GM12892 (cell line): ENCODE results near the gene ZNF784.

ENCODE experiments used
- POLR2A ChIP-seq: IDR thresholded peaks from 2 replicates; pipeline ENCODE4 v1.6.1; 2011; ENCODE audit warnings: low read depth, low read length, control low read depth
- POLR2AphosphoS5 ChIP-seq: IDR thresholded peaks from 2 replicates; pipeline ENCODE4 v1.6.1; 2011; ENCODE audit warnings: low read depth, low read length, control low read depth
- TAF1 ChIP-seq: IDR thresholded peaks from 2 replicates; pipeline ENCODE4 v1.6.1; 2011; ENCODE audit warnings: low read depth, mild to moderate bottlenecking, control low read depth, low read length, borderline replicate concordance

DNA sequence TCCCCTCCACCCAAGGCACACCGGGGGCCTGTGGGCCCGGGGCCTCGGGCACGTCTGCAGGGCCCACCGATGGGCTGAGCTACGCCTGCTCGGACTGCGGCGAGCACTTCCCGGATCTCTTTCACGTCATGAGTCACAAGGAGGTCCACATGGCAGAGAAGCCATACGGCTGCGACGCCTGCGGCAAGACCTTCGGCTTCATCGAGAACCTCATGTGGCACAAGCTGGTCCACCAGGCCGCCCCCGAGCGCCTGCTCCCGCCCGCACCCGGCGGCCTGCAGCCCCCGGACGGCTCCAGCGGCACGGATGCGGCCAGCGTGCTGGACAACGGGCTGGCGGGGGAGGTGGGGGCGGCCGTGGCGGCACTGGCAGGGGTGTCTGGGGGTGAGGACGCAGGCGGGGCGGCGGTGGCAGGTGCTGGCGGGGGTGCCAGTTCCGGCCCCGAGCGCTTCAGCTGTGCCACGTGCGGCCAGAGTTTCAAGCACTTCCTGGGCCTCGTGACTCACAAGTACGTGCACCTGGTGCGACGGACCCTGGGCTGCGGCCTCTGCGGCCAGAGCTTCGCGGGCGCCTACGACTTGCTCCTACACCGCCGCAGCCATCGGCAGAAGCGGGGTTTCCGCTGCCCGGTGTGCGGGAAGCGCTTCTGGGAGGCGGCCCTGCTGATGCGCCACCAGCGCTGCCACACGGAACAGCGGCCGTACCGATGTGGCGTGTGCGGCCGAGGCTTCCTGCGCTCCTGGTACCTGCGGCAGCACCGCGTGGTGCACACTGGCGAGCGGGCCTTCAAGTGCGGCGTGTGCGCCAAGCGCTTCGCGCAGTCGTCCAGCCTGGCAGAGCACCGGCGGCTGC is 8.6 kb downstream of the ZNF784 start:
- TF ChIP-seq POLR2AphosphoS5 (no peak), POLR2A (no peak), TAF1 (no peak)
